Activated CD4-positive, CD25-positive, alpha-beta regulatory T cell treated with anti-CD3 and anti-CD28 coated beads, Interleukin-2, amount 50 U/mL, for 72 hours (primary cell): ENCODE data around the gene TFF2.
A peak's percentile ranks its signal among the peaks of the same experiment; 100 is the strongest.

Experiments used
- DNase-seq: peaks from one replicate; pipeline ENCODE4 v3.0.0; 2021

Gene TFF2

GRCh38 chr21:42364304-42364865 is 13.6 kb upstream of the TFF2 start:
- DNase-seq, result no peak

GRCh38 chr21:42363312-42363711 is 12.5 kb upstream of the TFF2 start:
- DNase-seq, result no peak

GRCh38 chr21:42362700-42363099 is 11.9 kb upstream of the TFF2 start:
- DNase-seq, result no peak

GRCh38 chr21:42362198-42362597 is 11.4 kb upstream of the TFF2 start:
- DNase-seq, result no peak

- DNase-seq, result no peak
These were observed 10.5 kb upstream of the TFF2 start for GRCh38 chr21:42361286-42361685.

GRCh38 chr21:42360317-42360716 is 9.5 kb upstream of the TFF2 start:
- peak; percentile 45 for DNase-seq

- no peak for DNase-seq
These were observed 8.1 kb upstream of the TFF2 start for GRCh38 chr21:42358937-42359336.

- no peak for DNase-seq
These were observed 7.5 kb upstream of the TFF2 start for GRCh38 chr21:42358261-42358660.

GRCh38 chr21:42357307-42357706 is 6.5 kb upstream of the TFF2 start:
- no peak for DNase-seq

- no peak for DNase-seq
These were observed 5.9 kb upstream of the TFF2 start for GRCh38 chr21:42356650-42357049.

GRCh38 chr21:42356046-42356445 is 5.3 kb upstream of the TFF2 start:
- no peak for DNase-seq

GRCh38 chr21:42353623-42354022 is 2.8 kb upstream of the TFF2 start:
- DNase-seq, result no peak

- no peak for DNase-seq
These were observed 1.8 kb upstream of the TFF2 start for GRCh38 chr21:42352441-42353095.

- peak; percentile 13 for DNase-seq
These were observed 1.0 kb upstream of the TFF2 start for GRCh38 chr21:42351626-42352440.

- peak; percentile 14 for DNase-seq
These were observed 380 bp downstream of the TFF2 start for GRCh38 chr21:42350318-42350910.

GRCh38 chr21:42349420-42350317 is 1.1 kb downstream of the TFF2 start:
- DNase-seq, result peak; percentile 23

- no peak for DNase-seq
These were observed 2.0 kb downstream of the TFF2 start for GRCh38 chr21:42348762-42349161.

- peak; percentile 25 for DNase-seq
These were observed 3.0 kb downstream of the TFF2 start for GRCh38 chr21:42347601-42348327.

GRCh38 chr21:42346866-42347600 is 3.8 kb downstream of the TFF2 start:
- no peak for DNase-seq

GRCh38 chr21:42346441-42346840 is 4.4 kb downstream of the TFF2 start:
- no peak for DNase-seq

- no peak for DNase-seq
These were observed 6.2 kb downstream of the TFF2 start for GRCh38 chr21:42344631-42345030.
